Putamen (tissue), 1 donor: ENCODE measurements around the gene GBGT1.
"Not testable (repeated sequence)": the region's sequence is repeated elsewhere in the genome, so short reads cannot be mapped to it uniquely, and the experiment has no call there.

Experiments
- DNase-seq: peaks from one replicate; pipeline ENCODE4 v3.0.0-alpha.2; 2016; ENCODE audit warnings: low spot score

GBGT1 gene

DNA sequence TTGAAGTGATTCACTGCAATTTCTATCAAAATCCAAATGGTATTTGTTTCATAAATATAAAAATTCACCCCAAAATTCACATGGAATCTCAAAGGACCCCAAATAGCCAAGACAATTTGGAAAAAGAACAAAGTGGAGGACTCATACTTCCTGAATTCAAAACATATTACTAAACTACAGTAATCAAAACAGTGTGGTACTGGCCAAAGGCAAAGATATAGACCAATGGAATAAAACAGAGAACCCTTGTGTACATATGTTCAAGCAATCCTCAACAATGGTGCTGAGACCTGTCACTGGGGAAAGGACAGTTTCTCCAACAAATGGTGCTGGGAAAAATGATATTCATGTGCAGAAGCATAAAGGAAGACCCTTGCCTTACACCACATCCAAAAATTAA lies 31.3 kb upstream of the GBGT1 start:
- DNase-seq, result no peak

DNA sequence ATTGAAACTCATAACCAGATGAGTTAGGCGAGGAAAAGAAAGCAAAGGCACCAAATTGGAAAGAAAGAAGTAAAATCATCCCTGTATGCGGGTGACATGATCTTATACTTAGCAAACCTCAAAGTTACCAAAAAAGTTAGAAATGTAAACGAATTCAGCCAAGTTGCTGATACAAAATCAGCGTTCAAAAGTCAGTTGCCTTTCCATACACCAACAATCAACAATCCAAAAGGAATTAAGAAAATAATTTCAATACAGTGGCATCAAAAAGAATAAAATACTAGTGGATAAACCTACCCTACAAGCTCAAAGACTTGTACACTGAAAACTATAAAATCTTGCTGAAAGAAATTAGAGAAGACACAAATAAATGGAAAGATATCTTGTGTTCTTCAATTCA lies 30.9 kb upstream of the GBGT1 start:
- DNase-seq, result no peak

GRCh38 chr9:133191989-133192388 lies 28.3 kb upstream of the GBGT1 start:
- no peak for DNase-seq

DNA sequence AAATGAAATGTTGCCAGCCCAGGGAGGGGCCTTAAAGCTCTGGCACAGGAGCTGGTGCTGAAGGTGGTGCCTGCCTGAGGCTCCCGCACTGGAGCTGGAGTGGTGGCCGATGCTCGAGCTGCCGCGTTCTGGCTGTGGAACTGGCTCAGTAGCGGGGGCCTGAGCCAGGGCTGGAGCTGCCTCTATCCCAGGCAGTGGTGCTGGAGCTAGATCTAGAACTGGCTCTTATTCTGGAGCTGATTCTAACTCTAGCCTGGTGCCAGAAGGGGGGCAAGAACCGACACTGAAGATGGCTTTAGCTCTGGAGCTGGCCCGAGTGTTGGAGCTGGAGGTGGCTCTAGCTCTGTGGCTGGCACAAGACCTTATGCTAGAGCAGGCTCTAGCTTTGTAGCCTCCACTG lies 26.1 kb upstream of the GBGT1 start:
- no peak for DNase-seq

- DNase-seq, result no peak
These were observed 25.1 kb upstream of the GBGT1 start for GRCh38 chr9:133188843-133189180.

- DNase-seq, result no peak
These were observed 24.5 kb upstream of the GBGT1 start for GRCh38 chr9:133188006-133188842.

DNA sequence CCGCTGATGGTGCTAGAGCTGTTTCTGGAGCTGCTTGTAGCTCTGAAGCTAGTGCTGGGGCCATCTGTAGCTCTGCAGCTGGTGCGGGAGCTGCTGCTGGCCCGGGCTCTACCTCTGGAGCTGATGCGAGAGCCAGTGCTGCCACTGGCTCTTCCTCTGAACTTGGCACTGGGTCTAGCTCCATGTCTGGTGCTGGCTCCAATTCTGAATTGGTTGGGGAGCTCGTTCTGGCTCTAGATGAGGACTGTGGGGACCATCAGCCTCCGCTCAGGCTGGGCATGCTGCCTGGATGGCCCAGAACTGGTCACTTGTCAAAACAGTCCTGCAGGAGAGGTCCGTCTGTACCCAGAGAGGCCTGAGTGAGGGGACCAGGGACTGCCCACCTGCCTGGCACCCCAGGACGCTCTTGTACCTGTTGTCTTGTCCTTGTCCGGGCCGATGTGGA lies 23.9 kb upstream of the GBGT1 start:
- DNase-seq, result no peak

DNA sequence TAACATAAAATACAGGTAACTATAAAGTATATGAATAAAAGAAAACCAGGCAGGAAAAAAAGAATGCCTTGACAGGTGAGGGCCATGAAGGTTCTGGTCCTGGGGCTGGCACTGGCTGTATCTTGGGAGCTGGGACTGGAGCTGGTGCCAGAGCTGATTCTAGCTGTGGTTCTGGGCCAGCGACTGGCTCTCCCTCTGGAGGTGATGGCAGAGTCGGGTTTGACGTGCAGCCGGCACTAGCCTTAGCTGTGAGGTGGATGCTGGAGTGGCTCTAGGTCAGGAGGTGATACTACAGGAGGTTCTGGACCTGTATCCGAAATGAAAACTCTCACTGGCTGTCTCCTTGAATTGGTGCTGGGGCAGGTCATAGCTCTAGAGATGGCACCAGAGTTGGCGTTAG lies 23.0 kb upstream of the GBGT1 start:
- DNase-seq, result no peak

DNA sequence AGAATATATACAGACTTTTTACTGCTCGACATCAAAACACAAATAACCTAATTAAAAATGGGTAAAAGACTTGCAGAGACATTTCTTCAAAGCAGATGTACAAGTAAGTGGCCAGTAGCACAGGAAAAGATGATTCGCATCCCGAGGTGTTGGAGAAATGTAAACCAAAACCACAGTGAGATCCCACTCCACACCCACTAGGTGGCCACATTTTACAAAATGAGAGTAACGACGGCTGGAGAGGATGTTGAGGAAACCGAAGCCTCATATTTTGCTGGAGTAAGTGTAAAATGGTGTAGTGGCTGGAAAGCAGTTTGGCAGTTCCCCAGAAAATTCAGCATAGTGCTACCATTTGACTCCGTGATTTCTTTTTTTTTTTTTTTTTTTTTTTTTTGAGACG lies 21.3 kb upstream of the GBGT1 start:
- peak; percentile 45 for DNase-seq

GRCh38 chr9:133182151-133182550 lies 18.4 kb upstream of the GBGT1 start:
- DNase-seq, result no peak

GRCh38 chr9:133181561-133181960 lies 17.8 kb upstream of the GBGT1 start:
- no peak for DNase-seq

DNA sequence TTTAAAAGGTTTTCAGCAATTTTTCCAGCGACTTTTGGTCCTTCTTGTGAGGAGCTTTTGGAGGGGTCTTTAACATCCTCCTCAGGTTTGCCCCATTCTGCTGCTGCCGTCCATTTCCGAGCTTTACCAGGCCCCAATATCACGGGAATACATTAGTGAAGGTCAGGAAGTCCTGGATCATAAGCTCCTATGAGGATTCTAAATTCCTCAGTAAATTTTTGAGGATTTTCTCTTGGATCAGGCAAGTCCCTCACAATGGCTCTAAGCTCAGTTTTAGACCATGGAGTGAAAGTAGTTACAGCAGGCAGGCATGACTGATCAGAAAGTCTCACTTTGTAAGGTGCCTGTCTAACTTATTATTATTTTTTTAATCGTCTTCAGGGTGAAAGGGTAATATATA lies 17.2 kb upstream of the GBGT1 start:
- DNase-seq, result no peak

- no peak for DNase-seq
These were observed 9.3 kb upstream of the GBGT1 start for GRCh38 chr9:133173056-133173455.

GRCh38 chr9:133171161-133171961 lies 7.6 kb upstream of the GBGT1 start:
- no peak for DNase-seq

DNA sequence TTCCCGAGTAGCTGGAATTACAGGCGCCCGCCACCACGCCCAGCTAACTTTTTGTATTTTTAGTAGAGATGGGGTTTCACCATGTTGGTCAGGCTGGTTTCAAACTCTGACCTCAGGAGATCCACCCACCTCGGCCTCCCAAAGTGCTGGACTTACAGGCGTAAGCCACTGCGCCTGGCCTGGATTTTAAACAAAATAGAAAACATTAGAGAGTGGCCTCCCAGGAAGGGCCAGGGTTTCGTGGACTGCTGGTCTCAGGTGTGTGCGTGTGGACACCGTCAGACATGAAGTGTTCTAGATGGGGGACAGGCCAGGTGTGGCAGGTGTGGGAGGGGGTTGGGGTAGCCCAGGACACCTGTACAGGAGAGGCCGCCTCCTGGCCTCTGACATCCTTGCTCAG lies 7.0 kb upstream of the GBGT1 start:
- DNase-seq, result no peak

GRCh38 chr9:133169687-133170086 lies 6.0 kb upstream of the GBGT1 start:
- not testable (repeated sequence) for DNase-seq

DNA sequence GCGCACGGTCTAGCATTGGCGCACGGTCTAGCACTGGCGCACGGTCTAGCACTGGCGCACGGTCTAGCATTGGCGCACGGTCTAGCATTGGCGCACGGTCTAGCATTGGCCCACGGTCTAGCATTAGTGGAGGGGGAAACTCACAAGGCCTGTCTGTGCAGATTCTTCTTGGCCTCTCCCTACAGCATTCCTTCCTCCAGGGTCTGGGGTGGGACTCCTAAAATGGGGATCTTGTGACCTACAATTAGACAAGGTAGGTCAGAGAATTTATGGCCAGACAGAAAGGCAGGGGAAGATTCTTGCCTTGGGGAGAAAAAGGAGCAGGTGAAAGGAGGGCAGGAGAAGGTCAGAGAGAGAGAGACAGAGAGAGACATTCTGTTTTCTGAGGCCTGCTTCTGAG lies 5.4 kb upstream of the GBGT1 start:
- DNase-seq, result no peak

GRCh38 chr9:133168432-133168831 lies 4.7 kb upstream of the GBGT1 start:
- no peak for DNase-seq

GRCh38 chr9:133167769-133168168 lies 4.1 kb upstream of the GBGT1 start:
- DNase-seq, result no peak

- DNase-seq, result no peak
These were observed 3.5 kb upstream of the GBGT1 start for GRCh38 chr9:133167096-133167730.

DNA sequence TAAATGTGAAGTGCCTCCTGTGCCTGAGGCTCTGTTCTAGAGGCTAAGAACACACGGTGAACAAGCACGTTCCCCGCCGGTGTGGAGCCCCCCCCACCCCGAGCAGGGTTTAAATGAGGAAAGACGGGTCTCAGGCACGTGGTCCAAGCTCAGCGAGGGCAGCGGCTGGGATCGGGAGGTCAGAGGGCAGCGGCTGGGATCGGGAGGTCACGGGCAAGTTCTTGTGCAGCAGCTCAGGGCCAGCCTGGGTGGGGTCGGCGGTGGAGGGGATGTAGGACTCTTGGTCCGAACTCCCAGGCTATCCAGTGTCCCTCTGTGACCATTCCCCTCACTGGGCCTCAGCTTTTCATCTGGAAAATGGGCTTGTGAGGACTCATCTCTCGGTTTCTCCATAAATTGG lies 2.7 kb upstream of the GBGT1 start:
- DNase-seq, result no peak

- DNase-seq, result no peak
These were observed 1.7 kb upstream of the GBGT1 start for GRCh38 chr9:133165452-133165730.

DNA sequence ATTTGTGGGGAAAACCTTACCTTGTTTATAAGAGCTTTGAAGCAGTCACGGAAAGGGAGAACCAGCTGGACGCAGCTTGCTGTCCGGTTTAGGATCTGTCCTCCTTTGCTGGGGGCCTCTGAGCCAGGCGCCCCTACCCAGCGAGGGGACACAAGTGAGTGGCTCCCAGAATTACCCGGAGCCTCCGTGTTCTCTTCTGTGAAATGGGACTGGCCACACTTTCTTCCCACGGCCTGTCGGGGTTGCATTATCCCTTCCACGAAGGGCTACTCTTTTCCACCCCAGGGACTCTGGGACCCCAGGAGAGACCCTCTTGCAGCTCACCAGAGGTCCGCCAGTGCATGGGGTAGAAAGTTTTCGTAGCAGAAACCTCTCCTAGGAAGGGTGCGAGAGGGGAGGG lies 477 bp upstream of the GBGT1 start:
- DNase-seq, result no peak
